ENCODE measurements around the gene CNGB1. TPM values are rescaled to one million over a fixed set of nuclear protein-coding genes. Genes with fewer than 3 reads are reported as not detected.

Gene CNGB1
- total and polyA plus RNA-seq, 7 experiments from 2014 or later = not detected

- H3K4me3 Mint-ChIP-seq = no peak overlapping the region
- H3K4me1 Mint-ChIP-seq = peaks cover 0 to 6% (median 0%) of the 10 kb centered on the region in 7 donors
- H3K9me3 ChIP-seq (ENCODE audit: control insufficient read depth in 2 of 3, low read length in 3 of 3) = no peaks in the 10 kb centered on the region
- H3K27me3 ChIP-seq (ENCODE audit: control insufficient read depth in 2 of 2, insufficient read depth in 2 of 2, low read length in 2 of 2) = no peaks in the 10 kb centered on the region
- H3K27ac Mint-ChIP-seq = peak overlapping the region in 1 of 9 donors; percentile 44
- H3K4me3 ChIP-seq (ENCODE audit: low read length) = no peak overlapping the region
- intact Hi-C loops (cut with micrococcal nuclease) = no loop called here
- H3K9me3 Mint-ChIP-seq = peaks cover 0 to 2% (median 0%) of the 10 kb centered on the region in 11 donors
- ChIA-PET CTCF (no interaction called here), POLR2A (no interaction called here)
- H3K36me3 Mint-ChIP-seq = no peaks in the 10 kb centered on the region
- no peaks in the 10 kb centered on the region for H3K4me1 ChIP-seq (ENCODE audit: control insufficient read depth in 2 of 2, insufficient read depth in 2 of 2, low read length in 2 of 2)
- DNase-seq (no peak), ATAC-seq (no peak)
- no peak overlapping the region for H3K27ac ChIP-seq (ENCODE audit: low read depth, low read length)
- H3K27me3 Mint-ChIP-seq = peaks cover 0 to 4% (median 0%) of the 10 kb centered on the region in 5 donors
- H3K36me3 ChIP-seq (ENCODE audit: control insufficient read depth in 2 of 3, insufficient read depth in 3 of 3, low read length in 3 of 3) = no peaks in the 10 kb centered on the region
Observed at GRCh38 chr16:57971848-57972247, 920 bp upstream of the CNGB1 start.

GRCh38 chr16:57970319-57970718, 609 bp downstream of the CNGB1 start:
- Mint-ChIP-seq H3K36me3 (no peaks in the 10 kb centered on the region), H3K27me3 (peaks cover 0 to 4% (median 0%) of the 10 kb centered on the region in 5 donors), H3K4me1 (peaks cover 0 to 6% (median 0%) of the 10 kb centered on the region in 7 donors), H3K4me3 (no peak overlapping the region), H3K27ac (no peak overlapping the region), H3K9me3 (peaks cover 0 to 2% (median 0%) of the 10 kb centered on the region in 11 donors)
- ATAC-seq (no peak), DNase-seq (no peak)
- H3K27me3 ChIP-seq (ENCODE audit: control insufficient read depth in 2 of 2, insufficient read depth in 2 of 2, low read length in 2 of 2) = no peaks in the 10 kb centered on the region
- no peaks in the 10 kb centered on the region for H3K9me3 ChIP-seq (ENCODE audit: control insufficient read depth in 2 of 3, low read length in 3 of 3)
- H3K36me3 ChIP-seq (ENCODE audit: control insufficient read depth in 2 of 3, insufficient read depth in 3 of 3, low read length in 3 of 3) = no peaks in the 10 kb centered on the region
- H3K4me1 ChIP-seq (ENCODE audit: control insufficient read depth in 2 of 2, insufficient read depth in 2 of 2, low read length in 2 of 2) = no peaks in the 10 kb centered on the region
- no peak overlapping the region for H3K27ac ChIP-seq (ENCODE audit: low read depth, low read length)
- CTCF ChIA-PET = no interaction called here
- POLR2A ChIA-PET = no interaction called here
- no peak overlapping the region for H3K4me3 ChIP-seq (ENCODE audit: low read length)
- intact Hi-C loops (cut with micrococcal nuclease) = no loop called here

- Mint-ChIP-seq H3K4me1 (peaks cover 0 to 6% (median 0%) of the 10 kb centered on the region in 7 donors), H3K27ac (no peak overlapping the region), H3K9me3 (peaks cover 0 to 2% (median 0%) of the 10 kb centered on the region in 11 donors), H3K36me3 (no peaks in the 10 kb centered on the region), H3K4me3 (no peak overlapping the region), H3K27me3 (peaks cover 0 to 4% (median 0%) of the 10 kb centered on the region in 5 donors)
- intact Hi-C loops (cut with micrococcal nuclease) = no loop called here
- Histone ChIP-seq H3K36me3 (ENCODE audit: control insufficient read depth in 2 of 3, insufficient read depth in 3 of 3, low read length in 3 of 3) (no peaks in the 10 kb centered on the region), H3K27ac (ENCODE audit: low read depth, low read length) (no peak overlapping the region), H3K4me1 (ENCODE audit: control insufficient read depth in 2 of 2, insufficient read depth in 2 of 2, low read length in 2 of 2) (no peaks in the 10 kb centered on the region), H3K9me3 (ENCODE audit: control insufficient read depth in 2 of 3, low read length in 3 of 3) (no peaks in the 10 kb centered on the region), H3K4me3 (ENCODE audit: low read length) (no peak overlapping the region), H3K27me3 (ENCODE audit: control insufficient read depth in 2 of 2, insufficient read depth in 2 of 2, low read length in 2 of 2) (no peaks in the 10 kb centered on the region)
- DNase-seq (no peak), ATAC-seq (no peak)
- CTCF ChIA-PET = no interaction called here
- POLR2A ChIA-PET = no interaction called here
Observed at GRCh38 chr16:57969451-57970123, 1.3 kb downstream of the CNGB1 start.

- Mint-ChIP-seq H3K4me1 (peaks cover 0 to 6% (median 0%) of the 10 kb centered on the region in 7 donors), H3K36me3 (no peaks in the 10 kb centered on the region), H3K27me3 (no peaks in the 10 kb centered on the region), H3K4me3 (no peak overlapping the region), H3K27ac (no peak overlapping the region), H3K9me3 (peaks cover 0 to 2% (median 0%) of the 10 kb centered on the region in 11 donors)
- Histone ChIP-seq H3K36me3 (ENCODE audit: control insufficient read depth in 2 of 3, insufficient read depth in 3 of 3, low read length in 3 of 3) (no peaks in the 10 kb centered on the region), H3K27me3 (ENCODE audit: control insufficient read depth in 2 of 2, insufficient read depth in 2 of 2, low read length in 2 of 2) (no peaks in the 10 kb centered on the region), H3K9me3 (ENCODE audit: control insufficient read depth in 2 of 3, low read length in 3 of 3) (no peaks in the 10 kb centered on the region), H3K27ac (ENCODE audit: low read depth, low read length) (no peak overlapping the region), H3K4me3 (ENCODE audit: low read length) (no peak overlapping the region), H3K4me1 (ENCODE audit: control insufficient read depth in 2 of 2, insufficient read depth in 2 of 2, low read length in 2 of 2) (no peaks in the 10 kb centered on the region)
- ATAC-seq = no peak
- no peak for DNase-seq
- intact Hi-C loops (cut with micrococcal nuclease) = no loop called here
- ChIA-PET CTCF (no interaction called here), POLR2A (no interaction called here)
Observed at GRCh38 chr16:57967916-57968315, 3.0 kb downstream of the CNGB1 start.

- Mint-ChIP-seq H3K36me3 (no peaks in the 10 kb centered on the region), H3K27me3 (no peaks in the 10 kb centered on the region), H3K9me3 (no peaks in the 10 kb centered on the region), H3K4me1 (peaks cover 0 to 3% (median 0%) of the 10 kb centered on the region in 7 donors), H3K27ac (no peak overlapping the region), H3K4me3 (no peak overlapping the region)
- ChIA-PET POLR2A (no interaction called here), CTCF (no interaction called here)
- Histone ChIP-seq H3K4me3 (ENCODE audit: low read length) (no peak overlapping the region), H3K36me3 (ENCODE audit: control insufficient read depth in 2 of 3, insufficient read depth in 3 of 3, low read length in 3 of 3) (no peaks in the 10 kb centered on the region), H3K4me1 (ENCODE audit: control insufficient read depth in 2 of 2, insufficient read depth in 2 of 2, low read length in 2 of 2) (no peaks in the 10 kb centered on the region), H3K27ac (ENCODE audit: low read depth, low read length) (no peak overlapping the region), H3K27me3 (ENCODE audit: control insufficient read depth in 2 of 2, insufficient read depth in 2 of 2, low read length in 2 of 2) (no peaks in the 10 kb centered on the region), H3K9me3 (ENCODE audit: control insufficient read depth in 2 of 3, low read length in 3 of 3) (no peaks in the 10 kb centered on the region)
- intact Hi-C loops (cut with micrococcal nuclease) = no loop called here
- ATAC-seq (no peak), DNase-seq (no peak)
Observed at GRCh38 chr16:57966986-57967385, 3.9 kb downstream of the CNGB1 start.

GRCh38 chr16:57966204-57966771, 4.6 kb downstream of the CNGB1 start:
- H3K36me3 ChIP-seq (ENCODE audit: control insufficient read depth in 2 of 3, insufficient read depth in 3 of 3, low read length in 3 of 3) = no peaks in the 10 kb centered on the region
- no peak overlapping the region for H3K4me3 ChIP-seq (ENCODE audit: low read length)
- no peak overlapping the region for H3K27ac ChIP-seq (ENCODE audit: low read depth, low read length)
- H3K36me3 Mint-ChIP-seq = no peaks in the 10 kb centered on the region
- intact Hi-C loops (cut with micrococcal nuclease) = no loop called here
- H3K27me3 Mint-ChIP-seq = no peaks in the 10 kb centered on the region
- no peaks in the 10 kb centered on the region for H3K27me3 ChIP-seq (ENCODE audit: control insufficient read depth in 2 of 2, insufficient read depth in 2 of 2, low read length in 2 of 2)
- ChIA-PET CTCF (interaction anchor here (0.6 to 0.9 kb wide), 2 partner anchors 66 to 72 kb away, joined by 3 to 4 read pairs; no protein-coding TSS in a partner anchor), POLR2A (no interaction called here)
- no peak overlapping the region for H3K4me3 Mint-ChIP-seq
- H3K9me3 Mint-ChIP-seq = no peaks in the 10 kb centered on the region
- ATAC-seq (no peak), DNase-seq (no peak)
- H3K4me1 ChIP-seq (ENCODE audit: control insufficient read depth in 2 of 2, insufficient read depth in 2 of 2, low read length in 2 of 2) = no peaks in the 10 kb centered on the region
- H3K9me3 ChIP-seq (ENCODE audit: control insufficient read depth in 2 of 3, low read length in 3 of 3) = no peaks in the 10 kb centered on the region
- peaks cover 0 to 3% (median 0%) of the 10 kb centered on the region in 7 donors for H3K4me1 Mint-ChIP-seq
- no peak overlapping the region for H3K27ac Mint-ChIP-seq

- Histone ChIP-seq H3K9me3 (ENCODE audit: control insufficient read depth in 2 of 3, low read length in 3 of 3) (no peaks in the 10 kb centered on the region), H3K36me3 (ENCODE audit: control insufficient read depth in 2 of 3, insufficient read depth in 3 of 3, low read length in 3 of 3) (no peaks in the 10 kb centered on the region), H3K4me1 (ENCODE audit: control insufficient read depth in 2 of 2, insufficient read depth in 2 of 2, low read length in 2 of 2) (no peaks in the 10 kb centered on the region), H3K4me3 (ENCODE audit: low read length) (no peak overlapping the region), H3K27me3 (ENCODE audit: control insufficient read depth in 2 of 2, insufficient read depth in 2 of 2, low read length in 2 of 2) (no peaks in the 10 kb centered on the region), H3K27ac (ENCODE audit: low read depth, low read length) (no peak overlapping the region)
- Mint-ChIP-seq H3K9me3 (no peaks in the 10 kb centered on the region), H3K4me1 (peaks cover 0 to 3% (median 0%) of the 10 kb centered on the region in 7 donors), H3K27ac (peak overlapping the region in 1 of 9 donors; percentile 45), H3K27me3 (peaks cover 0 to 5% (median 0%) of the 10 kb centered on the region in 5 donors), H3K4me3 (no peak overlapping the region), H3K36me3 (no peaks in the 10 kb centered on the region)
- ATAC-seq (no peak), DNase-seq (no peak)
- POLR2A ChIA-PET = no interaction called here
- intact Hi-C loops (cut with micrococcal nuclease) = no loop called here
- CTCF ChIA-PET = no interaction called here
Observed at GRCh38 chr16:57964157-57964700, 6.7 kb downstream of the CNGB1 start.

All from naive thymus-derived CD4-positive, alpha-beta T cell (primary cell).